ENCODE results near the gene DFFB.

DFFB gene

DNA sequence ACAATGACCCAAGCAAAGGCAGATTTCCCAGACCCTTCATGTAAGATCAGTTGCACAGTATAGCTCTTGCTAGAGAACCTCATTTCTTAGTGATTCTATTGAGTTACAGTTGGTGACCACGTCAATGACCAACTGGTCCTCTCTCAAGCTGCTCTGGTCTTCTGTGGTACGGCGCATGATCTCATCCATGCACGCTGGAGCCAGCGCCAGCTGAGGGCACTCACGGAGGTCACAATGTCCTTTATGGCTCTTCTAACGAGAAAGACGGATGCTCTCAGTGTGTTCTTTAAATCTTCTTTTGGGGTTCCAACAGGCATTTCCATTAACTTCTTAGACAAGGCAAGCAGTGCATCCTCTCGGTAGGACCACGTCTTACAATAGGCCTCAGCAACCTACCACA lies 22.6 kb upstream of the DFFB start:
- DNase-seq: no peak

- no peak for DNase-seq
Measured at GRCh38 chr1:3836421-3836820, 20.9 kb upstream of the DFFB start.

GRCh38 chr1:3837200-3837599 lies 20.1 kb upstream of the DFFB start:
- DNase-seq: no peak

GRCh38 chr1:3837685-3838084 lies 19.6 kb upstream of the DFFB start:
- no peak for DNase-seq

DNA sequence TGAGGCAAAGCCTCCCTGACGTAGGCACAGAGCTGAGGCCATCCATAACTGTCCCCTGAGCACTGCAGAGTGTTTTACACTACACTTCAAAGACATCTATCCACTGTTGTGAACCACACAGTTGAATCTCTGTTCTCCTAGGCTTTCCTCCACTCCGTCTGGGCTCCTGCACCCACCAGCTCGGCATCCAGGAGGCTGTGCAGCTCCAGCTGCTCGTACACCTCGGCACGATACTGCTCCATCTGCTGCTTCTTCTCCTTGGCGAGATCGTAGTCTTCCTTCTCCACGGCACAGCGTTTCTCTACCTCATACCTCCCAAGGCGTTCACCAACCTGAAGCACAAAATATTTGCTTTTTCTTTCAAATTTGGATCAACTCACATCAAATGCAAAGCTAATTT lies 18.5 kb upstream of the DFFB start:
- DNase-seq: no peak

DNA sequence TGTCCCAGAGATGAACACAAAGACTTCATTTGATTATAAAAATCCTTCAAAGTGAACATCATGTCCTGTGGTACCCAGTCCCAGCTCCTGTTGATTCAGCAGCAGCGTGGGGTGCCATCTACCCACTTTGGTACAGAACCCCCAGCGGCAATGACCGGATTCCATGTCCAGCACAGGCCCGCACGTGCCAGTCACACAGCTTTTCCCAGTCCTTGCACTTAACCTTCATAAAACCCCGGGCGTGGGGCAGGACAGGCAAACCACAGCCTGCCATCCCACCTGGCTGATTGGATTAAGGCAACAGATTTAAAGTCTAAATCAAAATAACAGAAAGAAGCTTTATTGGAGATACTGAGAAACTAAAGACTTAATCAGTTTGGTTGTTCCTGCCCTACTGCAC lies 15.8 kb upstream of the DFFB start:
- DNase-seq: no peak

GRCh38 chr1:3842912-3843311 lies 14.4 kb upstream of the DFFB start:
- DNase-seq: no peak

DNA sequence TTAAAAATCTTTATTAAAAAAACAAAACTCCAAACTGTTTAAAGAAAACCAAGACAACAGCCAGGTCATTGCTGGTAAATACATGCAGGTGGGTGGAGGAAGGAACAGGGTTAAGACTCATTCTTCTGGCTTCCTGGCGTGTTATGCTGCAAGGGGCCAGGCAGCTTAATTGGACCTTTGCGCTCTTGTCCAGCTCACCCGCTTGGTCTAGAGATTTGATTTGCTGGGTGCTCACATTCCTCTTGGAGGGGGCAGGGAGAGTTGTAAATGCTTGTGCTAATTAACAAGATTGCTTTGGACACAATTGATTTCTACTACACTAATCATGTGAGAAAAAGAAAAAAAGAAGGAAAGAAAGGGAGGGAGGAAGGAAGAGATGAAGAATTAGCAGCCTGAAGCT lies 10.7 kb upstream of the DFFB start:
- DNase-seq: no peak

GRCh38 chr1:3847081-3847480 lies 10.2 kb upstream of the DFFB start:
- no peak for DNase-seq

GRCh38 chr1:3850857-3851256 lies 6.4 kb upstream of the DFFB start:
- no peak for DNase-seq

DNA sequence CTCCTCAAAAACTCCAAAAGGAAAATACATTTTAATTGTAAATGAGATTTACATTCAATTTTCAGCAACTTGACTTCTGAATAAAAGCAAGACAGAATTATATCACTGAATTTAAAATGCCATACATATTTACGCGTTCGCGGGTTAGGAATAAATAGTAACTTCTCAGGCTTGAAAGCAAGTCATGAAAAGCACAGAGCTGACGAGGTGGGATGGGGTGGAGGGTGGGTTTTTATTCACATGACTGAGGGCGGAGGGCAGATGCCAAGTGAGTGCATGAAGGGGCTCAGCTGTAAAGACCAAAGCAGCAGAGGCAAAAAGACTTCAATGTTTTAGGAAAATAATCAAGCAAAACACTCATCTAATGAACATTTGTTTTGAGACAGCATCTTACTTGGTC lies 6.0 kb upstream of the DFFB start:
- DNase-seq: no peak

DNA sequence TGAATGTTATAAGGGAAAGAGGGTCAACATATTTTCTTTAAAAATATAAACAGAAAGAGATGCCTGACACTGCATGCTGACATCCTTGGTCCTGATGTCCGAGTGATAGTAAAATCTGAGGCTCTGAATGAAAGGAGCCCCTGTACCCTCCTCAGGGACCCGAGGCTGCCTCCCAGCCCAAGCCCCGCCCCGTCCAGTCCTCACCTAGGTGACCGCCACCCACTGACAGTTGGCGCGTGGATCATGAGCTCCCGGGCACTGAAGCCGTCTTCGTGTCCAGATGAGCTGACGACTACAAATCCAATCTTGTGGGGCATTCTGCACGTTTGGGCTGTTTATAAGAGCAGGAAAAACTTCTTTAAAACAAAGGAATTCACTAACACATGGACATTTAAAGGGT lies 5.2 kb upstream of the DFFB start:
- DNase-seq: no peak

DNA sequence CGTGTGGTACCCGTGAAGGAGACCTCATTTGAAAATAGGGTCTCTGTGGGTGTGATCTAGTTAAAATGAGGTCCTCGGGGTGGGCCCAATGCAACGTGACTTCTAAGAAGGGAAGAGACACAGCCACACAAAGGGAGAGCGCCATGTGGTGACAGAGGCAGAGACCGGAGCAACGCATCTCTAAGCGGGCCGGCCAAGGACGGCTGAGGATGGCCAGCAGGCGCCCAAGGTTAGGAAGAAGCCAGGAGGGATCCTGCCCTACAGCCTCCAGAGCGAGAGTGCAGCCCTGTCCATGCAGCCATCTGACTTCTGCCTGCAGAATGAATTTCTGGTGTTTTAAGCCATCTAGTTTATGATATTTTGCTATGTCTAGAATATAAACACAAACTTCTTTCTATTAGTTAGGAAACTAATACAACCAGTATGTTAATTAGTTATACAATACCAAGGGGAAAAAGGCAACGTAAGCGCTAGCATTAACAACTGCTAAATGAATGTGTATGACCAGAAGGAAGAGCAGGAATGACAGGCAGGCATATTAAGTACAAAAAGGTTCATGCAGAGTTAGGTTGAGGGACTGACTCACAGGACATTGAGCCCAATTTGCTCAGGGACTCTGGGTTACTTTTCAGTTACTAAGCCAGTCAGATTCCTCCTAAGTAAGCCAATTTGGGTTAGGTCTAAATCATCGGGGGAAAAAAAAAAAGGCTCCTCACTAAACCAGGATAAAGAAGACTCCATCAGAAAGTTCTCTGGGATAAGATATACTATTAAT lies 4.4 kb upstream of the DFFB start:
- DNase-seq: no peak

DNA sequence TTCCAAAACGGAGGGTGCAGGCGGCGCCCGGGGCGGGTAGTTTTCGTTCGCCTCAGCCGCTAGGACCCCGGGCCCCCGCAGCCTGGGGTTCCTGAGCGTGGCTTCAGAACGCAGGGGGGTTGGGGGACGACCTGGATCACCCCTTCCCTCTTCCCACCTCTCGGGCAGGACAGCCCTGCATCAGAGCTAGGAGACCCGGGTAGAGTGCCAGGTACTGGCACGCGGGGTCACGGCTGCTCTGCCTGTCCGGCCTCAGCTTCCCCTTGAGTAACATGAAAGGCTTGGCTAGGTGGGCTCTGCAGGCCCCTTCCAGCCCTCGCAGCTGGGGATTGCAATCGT lies 484 bp downstream of the DFFB start:
- no peak for DNase-seq

DNA sequence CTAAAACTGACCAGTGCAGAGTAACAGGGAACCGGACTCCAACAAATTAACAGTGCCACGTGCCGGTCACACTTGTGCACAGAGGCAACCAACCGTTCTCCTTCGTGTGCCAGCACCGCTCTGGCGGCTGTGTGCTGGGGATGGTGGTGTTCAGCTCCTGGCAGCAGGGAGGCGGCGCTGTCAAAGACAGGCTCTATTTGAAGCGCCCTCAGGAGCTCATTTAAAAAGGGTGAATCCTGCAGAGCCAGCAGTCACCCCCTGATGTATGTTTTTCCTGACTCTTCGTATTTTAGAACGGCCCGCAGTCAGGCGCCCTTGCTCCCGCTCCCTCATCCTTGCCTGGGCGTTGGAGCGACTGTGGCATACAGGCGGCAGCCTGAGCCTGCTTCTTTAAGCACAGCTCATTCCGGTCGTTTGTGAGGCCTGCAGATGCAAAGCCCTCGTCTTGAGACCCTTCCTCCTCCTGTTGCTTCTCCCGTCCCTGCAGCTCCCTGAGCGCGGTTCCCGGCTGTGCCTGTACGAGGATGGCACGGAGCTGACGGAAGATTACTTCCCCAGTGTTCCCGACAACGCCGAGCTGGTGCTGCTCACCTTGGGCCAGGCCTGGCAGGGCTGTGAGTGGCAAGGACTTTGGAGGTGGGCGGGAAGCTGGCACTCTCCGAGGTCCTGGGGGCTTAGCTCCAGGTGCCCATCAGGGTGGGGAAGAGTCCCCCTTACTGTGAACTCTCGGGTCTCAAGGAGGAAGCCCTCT lies 1.1 kb downstream of the DFFB start:
- DNase-seq: no peak

GRCh38 chr1:3863231-3863935 lies 6.1 kb downstream of the DFFB start:
- DNase-seq: no peak

DNA sequence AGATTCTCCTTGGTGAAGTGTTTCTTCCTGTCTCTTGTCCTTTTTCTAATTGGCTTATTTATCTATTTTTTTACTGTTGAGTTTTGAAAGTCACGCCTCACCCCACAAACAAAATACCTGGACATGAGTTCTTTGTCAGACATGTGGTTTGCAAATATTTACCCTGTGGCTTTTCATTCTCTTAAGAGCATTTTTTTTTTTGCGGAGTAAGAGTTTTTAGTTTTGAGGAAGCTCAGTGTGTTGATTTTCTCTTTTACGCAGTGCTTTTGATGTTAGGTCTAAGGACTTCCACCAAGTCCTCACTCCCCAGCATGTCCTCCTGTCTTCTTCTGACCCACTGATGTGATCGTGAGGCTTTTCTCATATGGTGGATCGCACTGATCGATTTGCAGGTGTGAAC lies 7.6 kb downstream of the DFFB start:
- DNase-seq: no peak

DNA sequence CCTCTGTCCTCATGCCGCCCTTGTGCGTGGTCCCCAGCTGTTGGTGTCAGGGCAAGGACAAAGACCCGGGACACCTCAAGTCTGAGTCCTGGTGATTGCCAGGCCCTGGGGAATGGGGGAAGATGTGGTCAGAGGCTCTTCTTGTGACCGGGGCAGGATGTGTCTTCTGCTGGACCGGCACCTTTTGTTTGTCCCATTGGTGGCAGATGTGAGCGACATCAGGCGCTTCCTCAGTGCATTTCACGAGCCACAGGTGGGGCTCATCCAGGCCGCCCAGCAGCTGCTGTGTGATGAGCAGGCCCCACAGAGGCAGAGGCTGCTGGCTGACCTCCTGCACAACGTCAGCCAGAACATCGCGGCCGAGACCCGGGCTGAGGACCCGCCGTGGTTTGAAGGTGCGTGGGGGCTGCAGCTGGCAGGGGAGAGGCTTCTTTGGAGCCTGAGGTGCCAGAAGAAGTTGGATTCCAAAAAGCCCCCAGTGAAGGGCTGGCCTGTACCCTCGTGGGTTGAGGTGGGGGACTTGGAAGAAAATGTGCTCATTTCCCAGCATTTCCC lies 8.4 kb downstream of the DFFB start:
- DNase-seq: no peak

GRCh38 chr1:3868464-3869006 lies 11.3 kb downstream of the DFFB start:
- DNase-seq: no peak

DNA sequence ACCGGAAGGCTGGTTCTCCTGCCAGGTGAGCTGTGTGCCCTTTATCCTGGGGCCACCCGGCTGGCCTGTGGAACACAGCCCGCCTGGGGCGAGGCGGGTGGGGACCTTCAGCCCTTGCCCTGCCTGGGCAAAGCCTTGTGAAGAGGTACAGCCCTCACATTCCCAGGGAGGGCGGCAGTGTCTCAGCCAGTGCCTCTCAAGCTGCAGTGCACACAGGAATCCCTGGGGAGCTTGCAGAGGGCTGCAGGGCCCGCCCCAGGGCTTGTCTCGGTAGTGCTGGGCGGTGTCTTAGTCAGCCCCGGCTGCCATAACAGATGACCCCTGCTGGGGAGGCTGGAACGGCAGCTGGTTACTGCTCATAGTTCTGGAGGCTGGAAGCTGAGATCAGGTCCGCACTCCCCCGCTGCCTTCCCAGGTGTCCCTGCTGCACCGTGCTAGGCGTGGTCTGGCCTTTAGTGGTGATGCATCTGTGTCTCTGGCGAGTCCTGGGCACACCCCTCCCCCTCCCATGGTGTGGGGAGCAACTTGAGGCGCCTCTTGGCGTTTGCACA lies 12.6 kb downstream of the DFFB start:
- DNase-seq: no peak

DNA sequence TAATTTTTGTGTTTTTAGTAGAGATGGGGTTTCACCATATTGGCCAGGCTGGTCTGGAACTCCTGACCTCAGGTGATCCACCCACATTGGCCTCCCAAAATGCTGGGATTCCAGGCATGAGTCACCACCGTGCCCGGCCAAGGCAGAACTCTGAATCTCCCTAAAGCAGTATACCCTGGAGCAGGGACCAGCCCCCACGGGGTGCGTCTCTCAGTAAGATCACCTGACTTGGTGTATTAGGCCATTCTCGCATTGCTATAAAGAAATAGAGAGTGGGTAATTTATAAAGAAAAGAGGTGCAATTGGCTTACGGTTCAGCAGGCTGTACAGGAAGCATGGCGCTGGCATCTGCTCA lies 14.2 kb downstream of the DFFB start:
- no peak for DNase-seq

GRCh38 chr1:3872546-3872945 lies 15.3 kb downstream of the DFFB start:
- DNase-seq: no peak

DNA sequence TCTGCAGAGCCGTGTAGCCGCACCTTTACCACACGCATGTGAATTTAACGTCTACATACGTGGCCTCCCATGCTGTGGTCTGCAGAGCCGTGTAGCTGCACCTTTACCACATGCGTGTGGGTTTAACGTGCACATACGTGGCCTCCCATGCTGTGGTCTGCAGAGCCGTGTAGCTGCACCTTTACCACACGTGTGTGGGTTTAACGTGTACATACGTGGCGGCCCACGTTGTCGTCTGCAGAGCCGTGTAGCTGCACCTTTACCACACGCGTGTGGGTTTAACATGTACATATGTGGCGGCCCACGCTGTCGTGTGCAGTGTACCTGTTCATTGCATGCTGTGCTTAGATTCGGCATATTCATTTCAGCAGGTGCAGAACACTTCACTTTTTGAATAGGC lies 17.5 kb downstream of the DFFB start:
- no peak for DNase-seq
